Stimulated activated CD8-positive, alpha-beta memory T cell treated with anti-CD3 and anti-CD28 coated beads, Interleukin-4, amount 100 ng/mL, for 4 hours (primary cell): ENCODE data around the gene BMP6.

Source experiments
- DNase-seq, 2 donors: peaks; one replicate each; pipeline ENCODE4 v3.0.0-alpha.2; 2020; ENCODE audit warnings: low read depth in 2 of 2, low spot score in 1 of 2

Gene BMP6

GRCh38 chr6:7920425-7920824, 194.5 kb downstream of the BMP6 start:
- DNase-seq: no peak

GRCh38 chr6:7921046-7921445, 195.1 kb downstream of the BMP6 start:
- DNase-seq: no peak

- DNase-seq: no peak
These were observed 195.8 kb downstream of the BMP6 start for GRCh38 chr6:7921632-7922092.

- DNase-seq: no peak
These were observed 196.7 kb downstream of the BMP6 start for GRCh38 chr6:7922596-7922995.

GRCh38 chr6:7924867-7925266, 199.0 kb downstream of the BMP6 start:
- DNase-seq: no peak
